Heart right ventricle (tissue), 16 donors: ENCODE data around the gene NRIP1. TPM values are rescaled to one million over a fixed set of nuclear protein-coding genes. Genes with fewer than 3 reads are reported as not detected.

Experiments
- ATAC-seq, 8 donors: fragments of 200-7000 bp; cut with Tn5 transposase; one replicate each; pipeline ENCODE4 v1.9.1; 2020; ENCODE audit warnings: mild to moderate bottlenecking in 8 of 8, moderate library complexity in 8 of 8, moderate number of reproducible peaks in 1 of 8
- DNase-seq, 2 donors: peaks; one replicate each; pipeline ENCODE4 v3.0.0-alpha.2; 2020
- H3K27ac ChIP-seq, 10 donors: fragments of 200-600 bp; sonication (generic) in 2 of 10; one replicate each; pipeline versions ENCODE4 v1.5.0 to v1.8.0; 2020 to 2022; ENCODE audit warnings: mild to moderate bottlenecking in 3 of 10
- H3K27me3 ChIP-seq, 7 donors: fragments of 200-600 bp; one replicate each; pipeline ENCODE4 v1.8.0; 2021 to 2022; ENCODE audit warnings: mild to moderate bottlenecking in 2 of 7
- H3K36me3 ChIP-seq, 9 donors: fragments of 200-600 bp; sonication (generic) in 1 of 9; one replicate each; pipeline versions ENCODE4 v1.5.0 to v1.8.0; 2020 to 2022; ENCODE audit warnings: mild to moderate bottlenecking in 2 of 9
- H3K4me1 ChIP-seq, 9 donors: fragments of 200-600 bp; sonication (generic) in 1 of 9; one replicate each; pipeline versions ENCODE4 v1.5.0 to v1.8.0; 2020 to 2022; ENCODE audit warnings: mild to moderate bottlenecking in 4 of 9
- H3K4me3 ChIP-seq, 10 donors: fragments of 200-600 bp; sonication (generic) in 2 of 10; one replicate each; pipeline versions ENCODE4 v1.5.0 to v1.8.0; 2020 to 2022; ENCODE audit warnings: mild to moderate bottlenecking in 7 of 10, moderate library complexity in 2 of 10
- H3K9me3 ChIP-seq, 11 donors: fragments of 200-600 bp in 10 of 11; sonication (generic) in 2 of 11; one replicate each; pipeline versions ENCODE4 v1.5.0 to v1.8.0; 2013 to 2022; ENCODE audit warnings: mild to moderate bottlenecking in 2 of 11, control low read depth in 1 of 11, moderate library complexity in 1 of 11
- WGBS, 2 donors: extraction: QIAGEN DNeasy Blood & Tissue Kit; methylation state at CpG; one replicate each; pipeline ENCODE4 v1.1.7; 2013; ENCODE audit warnings: inconsistent platforms in 1 of 2; 5-methylcytosine and 5-hydroxymethylcytosine counted together
- intact Hi-C, 10 donors: fragments of 100-400 bp; cut with DNase I; formaldehyde crosslinking; loops; one replicate each; pipeline versions ENCODE4 v1.11.1 to v1.14.2; 2022
- polyA plus RNA-seq, 2 donors: library from polyadenylated mRNA; stranded (reverse); fragments of 200-250 nt; gene quantifications; one replicate each; pipeline ENCODE4 v1.2.3, GENCODE V29; 2013
- total RNA-seq, 10 donors: library from RNA; stranded (reverse); fragmentation: NEBNext Ultra II Directional in 3 of 10; extraction: Animal tissue kit (Norgen Biotek cat#: 25700) in 3 of 10; gene quantifications; one replicate each; pipeline versions ENCODE4 v1.2.1 to v1.2.4, GENCODE V29; 2021 to 2023
- TF ChIP-seq, protein P1 (sequence below), 9 donors: fragments of 200-600 bp; sonication (generic) in 2 of 9; IDR thresholded peaks; one replicate each; pipeline versions ENCODE4 v1.5.0 to v1.8.0; 2021 to 2022; ENCODE audit warnings: antibody characterized with exemption in 9 of 9, mild to moderate bottlenecking in 5 of 9, moderate library complexity in 1 of 9
- donor health status: Arrhythmogenic right ventricular cardiomyopathy.
- donor health status: ischemic (EF 13 %, LVEDD 7.1; RV severe dilation, severe dysfunction).
- donor health status: healthy with polysubstance abuse.
- donor health status: DM: no; HTN: yes; CAD: no.
- donor health status: DM: no; HTN: no; CAD: no.
- donor health status: ischemic (EF 25% LVEDD 6.9; RV normal size, moderate dysfunction).
- donor health status: ischemic (EF 25% LVEDD 5.7; RV mildly dilated, moderate dysfunction).
- donor health status: healthy.
- donor health status: DM: yes; HTN: yes; CAD: no.
- donor health status: Ischemic cardiomyopathy.
- donor health status: ischemic (EF 35%, LVEDD 5.7; RV mildly dilated, moderate dysfunction).
- donor health status: nonischemic (EF 11% LVEDD 7.7; RV severe dilation, severe dysfunction).
- donor health status: DM: yes; HTN: yes; CAD: no.
- donor health status: PGD.
- donor health status: ischemic (EF 29% LVEDD 5.4; RV normal size, mild dysfunction).
- donor health status: nonischemic (EF 23%, LVEDD 6.1; RV moderate dilation, normal function).

Gene NRIP1
- total and polyA plus RNA-seq, 12 donors = 3.2 to 40.3 (median 17.4) TPM

DNA sequence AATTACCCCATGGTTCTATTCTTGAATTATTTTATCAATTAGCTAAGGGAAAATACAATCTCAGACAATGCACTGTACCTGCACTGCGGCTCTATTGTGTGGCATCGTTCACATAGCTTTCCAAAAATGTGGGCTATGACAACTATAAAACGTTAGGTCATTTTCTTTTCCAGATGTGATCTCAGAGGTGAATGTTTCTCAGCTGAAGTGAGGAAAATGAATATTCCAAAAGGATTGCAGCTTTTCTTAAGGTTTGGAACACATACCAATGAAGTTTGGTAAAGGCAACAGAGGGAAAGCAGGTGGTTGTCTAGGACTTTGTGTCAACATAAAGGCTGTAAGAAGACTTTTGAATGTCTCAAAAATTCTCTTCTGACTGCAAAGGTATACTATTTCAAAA is 105.5 kb downstream of the NRIP1 start:
- DNase-seq (no peak), ATAC-seq (no peak)
- Histone ChIP-seq H3K4me3 (no peak overlapping the region), H3K4me1 (peaks cover 0 to 5% (median 0%) of the 10 kb centered on the region in 9 donors), H3K27ac (no peak overlapping the region), H3K36me3 (peaks cover 0 to 15% (median 0%) of the 10 kb centered on the region in 9 donors), H3K9me3 (no peaks in the 10 kb centered on the region), H3K27me3 (no peaks in the 10 kb centered on the region)
- intact Hi-C loops = no loop called here
- TF ChIP-seq, protein P1, sequence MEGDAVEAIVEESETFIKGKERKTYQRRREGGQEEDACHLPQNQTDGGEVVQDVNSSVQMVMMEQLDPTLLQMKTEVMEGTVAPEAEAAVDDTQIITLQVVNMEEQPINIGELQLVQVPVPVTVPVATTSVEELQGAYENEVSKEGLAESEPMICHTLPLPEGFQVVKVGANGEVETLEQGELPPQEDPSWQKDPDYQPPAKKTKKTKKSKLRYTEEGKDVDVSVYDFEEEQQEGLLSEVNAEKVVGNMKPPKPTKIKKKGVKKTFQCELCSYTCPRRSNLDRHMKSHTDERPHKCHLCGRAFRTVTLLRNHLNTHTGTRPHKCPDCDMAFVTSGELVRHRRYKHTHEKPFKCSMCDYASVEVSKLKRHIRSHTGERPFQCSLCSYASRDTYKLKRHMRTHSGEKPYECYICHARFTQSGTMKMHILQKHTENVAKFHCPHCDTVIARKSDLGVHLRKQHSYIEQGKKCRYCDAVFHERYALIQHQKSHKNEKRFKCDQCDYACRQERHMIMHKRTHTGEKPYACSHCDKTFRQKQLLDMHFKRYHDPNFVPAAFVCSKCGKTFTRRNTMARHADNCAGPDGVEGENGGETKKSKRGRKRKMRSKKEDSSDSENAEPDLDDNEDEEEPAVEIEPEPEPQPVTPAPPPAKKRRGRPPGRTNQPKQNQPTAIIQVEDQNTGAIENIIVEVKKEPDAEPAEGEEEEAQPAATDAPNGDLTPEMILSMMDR (IDR thresholded peaks at IDR 0.05) = no peak
- WGBS, 2 donors = 47 to 75% methylated on average over 3 of the region's 3 CpGs

DNA sequence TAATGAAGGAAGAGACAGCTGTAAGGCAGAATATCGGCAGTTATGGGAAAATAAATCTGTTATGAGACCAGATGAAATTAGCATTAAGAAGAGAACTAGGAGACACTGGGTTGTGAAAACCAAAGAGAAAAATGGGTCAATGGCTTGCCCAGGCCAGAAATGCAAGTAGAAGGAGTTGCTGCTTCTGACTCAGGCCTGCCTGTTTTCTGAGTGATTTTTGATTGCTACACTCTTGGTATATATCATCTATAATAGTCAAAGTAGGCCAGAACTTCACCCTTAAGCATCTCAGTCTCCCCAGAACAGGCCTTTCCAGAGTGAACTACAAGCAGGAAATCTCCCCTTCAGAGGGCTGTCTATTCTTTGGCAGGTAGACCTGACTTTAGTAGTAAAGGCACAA is 107.0 kb downstream of the NRIP1 start:
- peaks cover 0 to 5% (median 0%) of the 10 kb centered on the region in 9 donors for H3K4me1 ChIP-seq
- no peaks in the 10 kb centered on the region for H3K27me3 ChIP-seq
- H3K27ac ChIP-seq = no peak overlapping the region
- 96 to 97% methylated on average over 1 of the region's 1 CpG for WGBS, 2 donors
- DNase-seq = no peak
- TF ChIP-seq, protein P1 (IDR thresholded peaks at IDR 0.05) = no peak
- ATAC-seq = no peak
- H3K36me3 ChIP-seq = peaks cover 0 to under 1% (median 0%) of the 10 kb centered on the region in 9 donors
- H3K4me3 ChIP-seq = no peak overlapping the region
- intact Hi-C loops = no loop called here
- H3K9me3 ChIP-seq = no peaks in the 10 kb centered on the region

DNA sequence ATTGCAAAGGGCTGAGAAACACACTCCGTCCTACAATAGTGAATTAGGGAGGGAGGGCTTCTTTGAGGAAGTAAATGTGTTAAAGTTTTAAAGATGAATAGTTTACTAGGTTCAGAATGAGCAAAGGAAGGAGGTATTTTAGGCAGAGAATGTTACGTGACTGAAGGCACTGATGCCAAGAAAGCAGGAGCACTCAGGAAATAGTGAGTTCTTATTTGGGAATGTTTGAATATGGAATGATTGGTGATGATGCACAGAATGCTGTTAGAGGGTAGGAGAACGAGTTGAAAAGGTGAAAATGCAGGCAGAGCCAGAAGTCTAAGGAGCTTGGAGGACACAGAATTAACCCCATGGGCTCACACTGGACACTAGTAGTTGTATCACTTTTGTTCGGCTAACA is 108.0 kb downstream of the NRIP1 start:
- Histone ChIP-seq H3K27me3 (no peaks in the 10 kb centered on the region), H3K27ac (no peak overlapping the region), H3K4me1 (peaks cover 0 to 5% (median 0%) of the 10 kb centered on the region in 9 donors), H3K36me3 (no peaks in the 10 kb centered on the region), H3K4me3 (no peak overlapping the region), H3K9me3 (no peaks in the 10 kb centered on the region)
- DNase-seq (no peak), ATAC-seq (no peak)
- 43 to 51% methylated on average over 4 of the region's 4 CpGs for WGBS, 2 donors
- TF ChIP-seq, protein P1 (IDR thresholded peaks at IDR 0.05) = no peak
- intact Hi-C loops = no loop called here

DNA sequence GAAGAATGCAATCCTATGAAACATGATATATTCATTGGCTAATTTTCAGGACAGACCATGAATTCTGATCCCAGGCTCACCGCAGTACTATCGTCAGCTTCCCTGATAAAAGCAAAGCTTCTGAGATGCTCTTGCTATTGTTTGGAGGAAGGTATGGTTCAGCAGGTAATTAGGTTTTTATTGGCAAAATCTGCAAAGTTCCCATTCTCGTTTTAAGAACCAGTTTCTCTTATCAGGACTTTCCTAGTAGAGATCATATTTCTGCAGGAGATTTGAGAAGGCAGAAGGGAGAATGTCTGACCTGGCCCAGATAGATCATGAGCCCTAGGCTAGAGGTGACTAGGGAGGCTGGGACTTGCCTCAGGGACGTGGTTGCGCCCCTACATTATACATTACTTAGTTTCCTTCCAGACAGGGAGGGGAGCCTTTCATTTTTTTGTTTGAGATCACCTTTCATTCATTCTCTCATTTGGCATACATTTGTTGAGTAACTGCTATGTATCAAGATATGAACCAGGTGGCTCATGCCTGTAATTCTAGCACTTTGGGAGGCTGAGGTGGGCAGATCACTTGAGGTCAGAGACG is 108.8 kb downstream of the NRIP1 start:
- Histone ChIP-seq H3K4me3 (no peak overlapping the region), H3K27ac (no peak overlapping the region), H3K27me3 (no peaks in the 10 kb centered on the region), H3K4me1 (peaks cover 0 to 5% (median 0%) of the 10 kb centered on the region in 9 donors), H3K9me3 (no peaks in the 10 kb centered on the region), H3K36me3 (no peaks in the 10 kb centered on the region)
- intact Hi-C loops = no loop called here
- ATAC-seq (no peak), DNase-seq (no peak)
- TF ChIP-seq, protein P1 (IDR thresholded peaks at IDR 0.05) = no peak
- 78 to 81% methylated on average over 6 of the region's 6 CpGs for WGBS, 2 donors
